Measurements from ENCODE around the gene ENOSF1. TPM values are rescaled to one million over a fixed set of nuclear protein-coding genes. Genes with fewer than 3 reads are reported as not detected.
A peak's percentile ranks its signal among the peaks of the same experiment; 100 is the strongest.

ENOSF1 gene
- total and polyA plus RNA-seq, 12 donors, result 10.5 to 68.3 (median 23.3) TPM

GRCh38 chr18:669077-669476 lies 43.4 kb downstream of the ENOSF1 start:
- TF ChIP-seq CTCF (IDR thresholded peaks at IDR 0.05), result no peak
- Histone ChIP-seq H3K36me3 (peaks cover 0 to 61% (median 10%) of the 10 kb centered on the region in 9 donors), H3K4me1 (peaks cover 0 to 7% (median 0%) of the 10 kb centered on the region in 9 donors), H3K27ac (no peak overlapping the region), H3K9me3 (no peaks in the 10 kb centered on the region), H3K27me3 (no peaks in the 10 kb centered on the region), H3K4me3 (no peak overlapping the region)
- intact Hi-C loops (cut with DNase I), result no loop called here
- 91 to 96% methylated on average over 8 of the region's 8 CpGs for WGBS, 2 donors
- DNase-seq, result no peak
- no peak for ATAC-seq

GRCh38 chr18:668260-668659 lies 44.2 kb downstream of the ENOSF1 start:
- ATAC-seq (no peak), DNase-seq (no peak)
- Histone ChIP-seq H3K36me3 (peaks cover 0 to 52% (median 10%) of the 10 kb centered on the region in 9 donors), H3K27me3 (no peaks in the 10 kb centered on the region), H3K4me3 (no peak overlapping the region), H3K9me3 (no peaks in the 10 kb centered on the region), H3K4me1 (no peaks in the 10 kb centered on the region), H3K27ac (no peak overlapping the region)
- intact Hi-C loops (cut with DNase I), result no loop called here
- 63 to 66% methylated on average over 1 of the region's 1 CpG for WGBS, 2 donors
- no peak for TF ChIP-seq CTCF (IDR thresholded peaks at IDR 0.05)

GRCh38 chr18:666628-667027 lies 45.8 kb downstream of the ENOSF1 start:
- H3K27me3 ChIP-seq, result no peaks in the 10 kb centered on the region
- no peaks in the 10 kb centered on the region for H3K9me3 ChIP-seq
- H3K4me1 ChIP-seq, result no peaks in the 10 kb centered on the region
- 98% methylated on average over 3 of the region's 3 CpGs for WGBS, 2 donors
- intact Hi-C loops (cut with DNase I), result no loop called here
- H3K4me3 ChIP-seq, result no peak overlapping the region
- no peak for TF ChIP-seq CTCF (IDR thresholded peaks at IDR 0.05)
- no peak overlapping the region for H3K27ac ChIP-seq
- H3K36me3 ChIP-seq, result peaks cover 0 to 36% (median 0%) of the 10 kb centered on the region in 9 donors
- no peak for DNase-seq
- no peak for ATAC-seq

- no peaks in the 10 kb centered on the region for H3K4me1 ChIP-seq
- peaks cover 0 to 32% (median 0%) of the 10 kb centered on the region in 9 donors for H3K36me3 ChIP-seq
- no peak overlapping the region for H3K4me3 ChIP-seq
- DNase-seq (no peak), ATAC-seq (peak in 1 of 8 donors; percentile 39)
- no peaks in the 10 kb centered on the region for H3K27me3 ChIP-seq
- intact Hi-C loops (cut with DNase I), result no loop called here
- H3K9me3 ChIP-seq, result no peaks in the 10 kb centered on the region
- 88 to 92% methylated on average over 8 of the region's 8 CpGs for WGBS, 2 donors
- TF ChIP-seq CTCF (IDR thresholded peaks at IDR 0.05), result peak in 2 of 9 donors; percentile 7 to 11
- no peak overlapping the region for H3K27ac ChIP-seq
Observed at GRCh38 chr18:666177-666576, 46.3 kb downstream of the ENOSF1 start.

Data from heart right ventricle (tissue), 16 donors.